ENCODE measurements around the gene MPP3. TPM values are rescaled to one million over a fixed set of nuclear protein-coding genes. Genes with fewer than 3 reads are reported as not detected.

The MPP3 gene, protein sequence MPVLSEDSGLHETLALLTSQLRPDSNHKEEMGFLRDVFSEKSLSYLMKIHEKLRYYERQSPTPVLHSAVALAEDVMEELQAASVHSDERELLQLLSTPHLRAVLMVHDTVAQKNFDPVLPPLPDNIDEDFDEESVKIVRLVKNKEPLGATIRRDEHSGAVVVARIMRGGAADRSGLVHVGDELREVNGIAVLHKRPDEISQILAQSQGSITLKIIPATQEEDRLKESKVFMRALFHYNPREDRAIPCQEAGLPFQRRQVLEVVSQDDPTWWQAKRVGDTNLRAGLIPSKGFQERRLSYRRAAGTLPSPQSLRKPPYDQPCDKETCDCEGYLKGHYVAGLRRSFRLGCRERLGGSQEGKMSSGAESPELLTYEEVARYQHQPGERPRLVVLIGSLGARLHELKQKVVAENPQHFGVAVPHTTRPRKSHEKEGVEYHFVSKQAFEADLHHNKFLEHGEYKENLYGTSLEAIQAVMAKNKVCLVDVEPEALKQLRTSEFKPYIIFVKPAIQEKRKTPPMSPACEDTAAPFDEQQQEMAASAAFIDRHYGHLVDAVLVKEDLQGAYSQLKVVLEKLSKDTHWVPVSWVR
- 3.7 TPM for polyA plus RNA-seq (2013, experiment 1 of 2)
- polyA plus RNA-seq (2013, experiment 2 of 2): 3.9 TPM

GRCh38 chr17:43832976-43833829 lies at the start of gene MPP3:
TSS of gene MPP3 (minus strand) at chr17:43833146. CDS start at chr17:43831906, 1,240 bp downstream.
- Histone ChIP-seq H3K4me1 (ENCODE audit: insufficient read depth, low read length) (no peaks in the 10 kb centered on the region), H3K9ac (ENCODE audit: low read depth, low read length) (peak within 1 kb of the TSS; percentile 48; the same call in 1 of the 2 replicates), H3K27me3 (ENCODE audit: insufficient read depth, low read length) (peaks cover 29% of the 10 kb centered on the region), H3K4me3 (ENCODE audit: low read length) (peak within 1 kb of the TSS; percentile 65), H3K9me3 (ENCODE audit: insufficient read depth, low read depth, low read length) (peaks cover 7% of the 10 kb centered on the region; the same call in 1 of the 2 replicates), H3K36me3 (ENCODE audit: insufficient read depth, low read length) (peaks cover 4% of the 10 kb centered on the region), H3K27ac (ENCODE audit: low read depth, low read length) (no peak within 1 kb of the TSS)
- WGBS: 1% methylated on average over 85 of the region's 87 CpGs

GRCh38 chr17:43881758-43882505 lies 49.0 kb upstream of the MPP3 start:
- H3K9ac ChIP-seq (ENCODE audit: low read depth, low read length): no peak overlapping the region
- H3K36me3 ChIP-seq (ENCODE audit: insufficient read depth, low read length): no peaks in the 10 kb centered on the region
- H3K4me1 ChIP-seq (ENCODE audit: insufficient read depth, low read length): peaks cover 8% of the 10 kb centered on the region; the same call in 1 of the 2 replicates
- H3K27ac ChIP-seq (ENCODE audit: low read depth, low read length): no peak overlapping the region
- 96% methylated on average over 27 of the region's 27 CpGs for WGBS
- no peaks in the 10 kb centered on the region for H3K27me3 ChIP-seq (ENCODE audit: insufficient read depth, low read length)
- no peak overlapping the region for H3K4me3 ChIP-seq (ENCODE audit: low read length)
- no peaks in the 10 kb centered on the region for H3K9me3 ChIP-seq (ENCODE audit: insufficient read depth, low read depth, low read length)

- Histone ChIP-seq H3K4me1 (ENCODE audit: insufficient read depth, low read length) (peaks cover 8% of the 10 kb centered on the region; the same call in 1 of the 2 replicates), H3K4me3 (ENCODE audit: low read length) (no peak overlapping the region), H3K9ac (ENCODE audit: low read depth, low read length) (no peak overlapping the region), H3K36me3 (ENCODE audit: insufficient read depth, low read length) (no peaks in the 10 kb centered on the region), H3K27ac (ENCODE audit: low read depth, low read length) (no peak overlapping the region), H3K27me3 (ENCODE audit: insufficient read depth, low read length) (no peaks in the 10 kb centered on the region), H3K9me3 (ENCODE audit: insufficient read depth, low read depth, low read length) (no peaks in the 10 kb centered on the region)
- 95% methylated on average over 12 of the region's 12 CpGs for WGBS
Observed at GRCh38 chr17:43881181-43881580, 48.2 kb upstream of the MPP3 start.

DNA sequence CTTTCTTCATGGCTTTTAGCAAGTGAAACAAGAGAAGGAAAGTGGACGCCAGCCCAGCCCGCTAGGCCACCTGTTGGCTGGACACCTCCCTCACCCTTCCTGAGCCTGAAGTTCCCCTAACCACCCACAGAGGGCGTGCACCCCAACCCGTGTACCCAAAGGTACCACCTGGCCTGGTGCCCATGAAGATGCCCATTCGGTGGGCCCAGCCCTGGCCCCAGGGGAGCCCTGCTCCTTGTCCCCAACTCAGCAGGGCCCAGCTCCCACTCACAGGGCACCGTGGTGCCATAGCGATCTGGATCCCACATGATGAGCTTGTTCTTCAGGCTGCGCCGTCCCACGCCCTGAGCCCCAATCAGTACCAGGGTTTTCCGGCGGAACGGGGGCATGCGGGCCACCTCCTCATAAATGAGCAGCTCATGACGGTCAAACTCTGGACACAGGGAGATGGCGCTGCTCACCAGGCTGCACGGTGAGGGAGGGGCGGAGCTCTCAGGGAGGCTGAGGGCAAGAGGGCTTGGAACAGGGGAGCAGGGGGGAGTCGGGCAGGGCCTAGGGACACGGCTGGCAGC lies 47.6 kb upstream of the MPP3 start:
- Histone ChIP-seq H3K9me3 (ENCODE audit: insufficient read depth, low read depth, low read length) (no peaks in the 10 kb centered on the region), H3K4me1 (ENCODE audit: insufficient read depth, low read length) (peaks cover 8% of the 10 kb centered on the region; the same call in 1 of the 2 replicates), H3K27me3 (ENCODE audit: insufficient read depth, low read length) (no peaks in the 10 kb centered on the region), H3K4me3 (ENCODE audit: low read length) (no peak overlapping the region), H3K27ac (ENCODE audit: low read depth, low read length) (no peak overlapping the region), H3K36me3 (ENCODE audit: insufficient read depth, low read length) (no peaks in the 10 kb centered on the region), H3K9ac (ENCODE audit: low read depth, low read length) (no peak overlapping the region)
- 85% methylated on average over 20 of the region's 20 CpGs for WGBS

DNA sequence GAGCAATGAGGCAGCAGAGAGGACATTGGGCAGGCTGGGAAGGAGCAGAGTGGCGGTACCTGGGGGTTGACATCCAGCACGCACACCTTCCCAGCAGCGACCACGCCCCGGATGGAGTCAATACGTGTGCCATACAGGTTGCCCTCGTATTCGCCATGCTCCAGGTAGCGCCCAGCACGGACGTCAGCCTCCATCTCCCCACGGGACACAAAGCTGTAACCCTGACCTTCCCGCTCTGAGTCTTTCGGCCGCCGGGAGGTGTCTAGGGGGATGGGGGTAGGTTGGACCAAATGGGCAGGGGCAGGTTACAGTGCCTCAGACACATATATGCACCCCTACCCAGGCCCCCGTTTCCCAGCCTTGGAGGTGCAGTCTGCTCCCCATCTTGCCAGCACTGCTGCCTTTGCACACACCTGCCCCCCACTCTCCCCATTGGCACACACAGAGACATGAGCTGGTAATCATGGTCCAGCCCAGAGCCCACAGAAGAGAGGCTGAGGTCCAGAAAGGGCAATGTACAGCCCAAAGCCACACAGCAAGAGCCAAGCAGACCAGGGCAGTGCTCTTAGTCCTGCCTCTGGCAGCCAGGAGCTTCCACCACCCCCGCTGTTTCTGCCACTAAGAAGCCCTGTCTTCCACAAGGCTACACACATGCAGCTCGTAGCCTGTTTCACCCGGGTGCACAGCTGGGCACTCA lies 46.9 kb upstream of the MPP3 start:
- Histone ChIP-seq H3K9ac (ENCODE audit: low read depth, low read length) (no peak overlapping the region), H3K36me3 (ENCODE audit: insufficient read depth, low read length) (no peaks in the 10 kb centered on the region), H3K27me3 (ENCODE audit: insufficient read depth, low read length) (no peaks in the 10 kb centered on the region), H3K9me3 (ENCODE audit: insufficient read depth, low read depth, low read length) (no peaks in the 10 kb centered on the region), H3K4me1 (ENCODE audit: insufficient read depth, low read length) (peaks cover 8% of the 10 kb centered on the region; the same call in 1 of the 2 replicates), H3K4me3 (ENCODE audit: low read length) (no peak overlapping the region), H3K27ac (ENCODE audit: low read depth, low read length) (no peak overlapping the region)
- 92% methylated on average over 18 of the region's 20 CpGs for WGBS

GRCh38 chr17:43878260-43879175 lies 45.6 kb upstream of the MPP3 start:
- peaks cover 8% of the 10 kb centered on the region; the same call in 1 of the 2 replicates for H3K4me1 ChIP-seq (ENCODE audit: insufficient read depth, low read length)
- no peaks in the 10 kb centered on the region for H3K36me3 ChIP-seq (ENCODE audit: insufficient read depth, low read length)
- no peak overlapping the region for H3K4me3 ChIP-seq (ENCODE audit: low read length)
- H3K27ac ChIP-seq (ENCODE audit: low read depth, low read length): peak overlapping the region; percentile 26; the same call in 1 of the 2 replicates
- H3K9me3 ChIP-seq (ENCODE audit: insufficient read depth, low read depth, low read length): no peaks in the 10 kb centered on the region
- no peaks in the 10 kb centered on the region for H3K27me3 ChIP-seq (ENCODE audit: insufficient read depth, low read length)
- WGBS: 22% methylated on average over 13 of the region's 13 CpGs
- peak overlapping the region; percentile 16; the same call in 1 of the 2 replicates for H3K9ac ChIP-seq (ENCODE audit: low read depth, low read length)

DNA sequence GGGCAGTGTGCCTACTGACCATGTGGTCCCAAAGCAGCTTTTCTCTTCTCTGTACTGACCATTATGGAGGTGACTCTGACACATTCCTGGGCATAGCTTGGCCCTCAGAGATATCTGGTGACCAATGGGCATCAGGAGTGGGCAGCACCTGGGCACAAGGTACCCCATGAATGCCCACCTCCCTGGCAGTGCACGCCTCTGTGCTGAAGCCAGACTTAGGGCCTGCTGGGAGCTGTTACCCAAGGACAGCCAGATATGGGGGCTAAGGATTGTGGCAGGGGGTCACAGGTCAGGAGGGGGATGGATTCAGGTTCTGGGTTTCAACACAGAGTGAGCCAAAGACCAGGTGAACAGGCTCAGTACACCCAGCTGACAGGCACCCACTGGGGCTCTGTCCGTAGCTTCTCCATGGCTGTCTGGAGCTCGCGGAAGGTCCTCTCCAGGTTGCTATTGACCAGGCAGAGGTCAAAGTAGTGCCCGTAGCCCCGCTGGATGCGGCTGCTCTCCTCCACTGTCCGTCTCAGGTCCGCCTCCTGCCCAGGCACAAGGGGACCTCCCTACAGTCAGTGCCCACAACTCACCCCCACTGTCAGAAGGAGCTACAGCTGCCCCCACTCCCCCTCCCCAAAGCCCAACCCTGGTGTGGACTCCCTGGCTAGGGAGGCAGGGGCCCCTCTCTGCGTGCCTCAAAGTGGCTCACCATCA lies 44.7 kb upstream of the MPP3 start:
- no peak overlapping the region for H3K4me3 ChIP-seq (ENCODE audit: low read length)
- no peak overlapping the region for H3K27ac ChIP-seq (ENCODE audit: low read depth, low read length)
- no peak overlapping the region for H3K9ac ChIP-seq (ENCODE audit: low read depth, low read length)
- peaks cover 8% of the 10 kb centered on the region; the same call in 1 of the 2 replicates for H3K4me1 ChIP-seq (ENCODE audit: insufficient read depth, low read length)
- 94% methylated on average over 9 of the region's 10 CpGs for WGBS
- no peaks in the 10 kb centered on the region for H3K27me3 ChIP-seq (ENCODE audit: insufficient read depth, low read length)
- H3K36me3 ChIP-seq (ENCODE audit: insufficient read depth, low read length): no peaks in the 10 kb centered on the region
- no peaks in the 10 kb centered on the region for H3K9me3 ChIP-seq (ENCODE audit: insufficient read depth, low read depth, low read length)

- 83% methylated on average over 7 of the region's 7 CpGs for WGBS
- Histone ChIP-seq H3K27ac (ENCODE audit: low read depth, low read length) (no peak overlapping the region), H3K4me3 (ENCODE audit: low read length) (no peak overlapping the region), H3K9me3 (ENCODE audit: insufficient read depth, low read depth, low read length) (no peaks in the 10 kb centered on the region), H3K36me3 (ENCODE audit: insufficient read depth, low read length) (no peaks in the 10 kb centered on the region), H3K27me3 (ENCODE audit: insufficient read depth, low read length) (no peaks in the 10 kb centered on the region), H3K9ac (ENCODE audit: low read depth, low read length) (no peak overlapping the region), H3K4me1 (ENCODE audit: insufficient read depth, low read length) (peaks cover 8% of the 10 kb centered on the region; the same call in 1 of the 2 replicates)
Observed at GRCh38 chr17:43877031-43877430, 44.1 kb upstream of the MPP3 start.

All from HUES64 (cell line).